ENCODE results near the gene SUCLG1.
A peak's percentile ranks its signal among the peaks of the same experiment; 100 is the strongest.

The SUCLG1 gene

GRCh38 chr2:84442888-84443287, 16.2 kb downstream of the SUCLG1 start:
- DNase-seq (ENCODE audit: low read depth): no peak
- TF ChIP-seq CTCF (IDR thresholded peaks at IDR 0.05; ENCODE audit: low read length, missing control alignments): no peak
- no peak overlapping the region for H3K4me3 ChIP-seq (replicated peaks; ENCODE audit: low read depth, low read length)

GRCh38 chr2:84441505-84441904, 17.6 kb downstream of the SUCLG1 start:
- H3K4me3 ChIP-seq (replicated peaks; ENCODE audit: low read depth, low read length): no peak overlapping the region
- no peak for DNase-seq (ENCODE audit: low read depth)
- no peak for TF ChIP-seq CTCF (IDR thresholded peaks at IDR 0.05; ENCODE audit: low read length, missing control alignments)

- peak; percentile 31 for DNase-seq (ENCODE audit: low read depth)
- H3K4me3 ChIP-seq (replicated peaks; ENCODE audit: low read depth, low read length): no peak overlapping the region
- TF ChIP-seq CTCF (IDR thresholded peaks at IDR 0.05; ENCODE audit: low read length, missing control alignments): no peak
Observed at GRCh38 chr2:84441036-84441435, 18.0 kb downstream of the SUCLG1 start.

GRCh38 chr2:84435345-84436025, 23.6 kb downstream of the SUCLG1 start:
- H3K4me3 ChIP-seq (replicated peaks; ENCODE audit: low read depth, low read length): no peak overlapping the region
- no peak for TF ChIP-seq CTCF (IDR thresholded peaks at IDR 0.05; ENCODE audit: low read length, missing control alignments)
- DNase-seq (ENCODE audit: low read depth): peak; percentile 69

GRCh38 chr2:84429328-84429727, 29.8 kb downstream of the SUCLG1 start:
- no peak overlapping the region for H3K4me3 ChIP-seq (replicated peaks; ENCODE audit: low read depth, low read length)
- no peak for TF ChIP-seq CTCF (IDR thresholded peaks at IDR 0.05; ENCODE audit: low read length, missing control alignments)
- DNase-seq (ENCODE audit: low read depth): no peak

GRCh38 chr2:84427235-84428138, 31.6 kb downstream of the SUCLG1 start:
- peak; percentile 50 for DNase-seq (ENCODE audit: low read depth)
- H3K4me3 ChIP-seq (replicated peaks; ENCODE audit: low read depth, low read length): no peak overlapping the region
- no peak for TF ChIP-seq CTCF (IDR thresholded peaks at IDR 0.05; ENCODE audit: low read length, missing control alignments)
